HG03575 (cell line): ENCODE data around the gene QSOX1.
"Not testable (repeated sequence)": the region's sequence is repeated elsewhere in the genome, so short reads cannot be mapped to it uniquely, and the experiment has no call there.

Experiments
- ATAC-seq: cut with Tn5 transposase; IDR thresholded peaks from one replicate; pipeline ENCODE4 v1.9.1; 2021; ENCODE audit not compliant: unreplicated experiment, insufficient number of reproducible peaks, low FRiP score; ENCODE audit errors: extremely low read depth

The QSOX1 gene

DNA sequence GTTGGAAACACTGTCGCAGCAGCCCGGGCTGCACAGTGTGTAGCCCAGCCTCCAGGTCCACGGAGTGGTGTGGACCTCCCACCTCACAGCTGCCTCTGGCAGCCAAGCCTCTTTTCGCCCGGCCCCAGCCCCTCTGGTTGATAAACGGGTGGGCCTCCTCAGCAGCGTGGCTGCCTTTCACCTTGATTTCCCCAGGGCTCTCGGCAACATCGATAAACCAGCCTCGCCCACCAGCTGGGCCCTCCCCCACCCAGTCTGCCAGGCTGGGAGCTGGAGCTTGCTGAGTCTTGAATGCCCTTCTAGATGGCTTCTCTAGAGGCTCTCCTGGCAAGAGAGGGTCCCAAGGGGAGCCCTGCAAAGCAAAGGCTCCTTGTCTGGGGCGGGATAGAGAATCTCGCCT lies 44.3 kb downstream of the QSOX1 start:
- ATAC-seq, result no peak

DNA sequence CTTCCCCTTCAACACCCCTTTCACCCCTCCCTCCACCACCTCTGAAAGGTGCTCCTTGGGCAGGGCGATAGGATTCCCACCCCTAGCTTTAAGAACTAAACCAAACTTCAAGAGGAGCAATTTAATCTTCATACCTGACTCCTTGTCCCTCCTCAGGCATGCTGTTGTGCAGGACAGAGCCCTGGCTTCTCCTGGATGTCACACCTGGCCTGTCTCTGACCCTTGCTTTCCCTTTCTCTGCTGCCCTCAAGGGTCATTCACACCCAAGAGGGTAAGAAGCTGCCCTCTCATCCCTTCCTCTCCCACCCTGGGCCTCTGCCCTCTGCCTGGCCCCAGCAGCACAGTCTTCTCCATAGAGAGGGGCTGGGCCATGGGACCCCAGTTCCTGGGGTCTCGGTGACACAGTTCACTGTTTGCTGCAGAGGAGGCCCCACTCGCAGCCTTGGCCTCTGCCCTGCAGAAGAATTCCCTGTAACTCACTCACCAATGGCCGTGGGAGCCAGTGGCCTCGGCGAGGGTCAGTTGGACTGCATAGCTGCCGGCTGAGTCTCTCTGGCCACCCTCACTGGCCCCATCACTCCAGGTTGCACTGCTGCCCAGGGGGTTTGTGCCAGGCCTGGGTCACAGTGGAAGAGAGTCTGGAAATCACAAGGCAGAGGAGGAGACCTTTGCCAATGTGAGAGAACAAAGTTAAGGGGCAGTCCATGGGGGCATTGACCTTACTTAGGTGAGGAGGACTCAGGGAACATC lies 47.0 kb downstream of the QSOX1 start:
- ATAC-seq, result no peak

DNA sequence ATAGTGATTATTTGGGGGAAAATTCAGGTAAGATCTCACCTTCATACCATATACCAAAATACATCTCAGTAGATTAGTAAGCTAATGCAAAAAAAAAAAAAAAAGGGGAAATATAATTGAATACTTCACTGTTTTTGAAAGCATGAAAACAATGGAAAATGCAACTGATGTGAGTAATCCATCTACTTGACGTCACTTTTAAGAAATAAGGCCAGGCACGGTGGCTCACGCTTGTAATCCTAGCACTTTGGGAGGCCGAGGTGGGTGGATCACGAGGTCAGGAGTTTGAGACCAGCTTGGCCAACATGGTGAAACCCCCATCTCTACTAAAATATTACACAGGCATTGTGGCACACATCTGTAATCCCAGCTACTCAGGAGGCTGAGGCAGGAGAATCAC lies 47.9 kb downstream of the QSOX1 start:
- ATAC-seq, result not testable (repeated sequence)

DNA sequence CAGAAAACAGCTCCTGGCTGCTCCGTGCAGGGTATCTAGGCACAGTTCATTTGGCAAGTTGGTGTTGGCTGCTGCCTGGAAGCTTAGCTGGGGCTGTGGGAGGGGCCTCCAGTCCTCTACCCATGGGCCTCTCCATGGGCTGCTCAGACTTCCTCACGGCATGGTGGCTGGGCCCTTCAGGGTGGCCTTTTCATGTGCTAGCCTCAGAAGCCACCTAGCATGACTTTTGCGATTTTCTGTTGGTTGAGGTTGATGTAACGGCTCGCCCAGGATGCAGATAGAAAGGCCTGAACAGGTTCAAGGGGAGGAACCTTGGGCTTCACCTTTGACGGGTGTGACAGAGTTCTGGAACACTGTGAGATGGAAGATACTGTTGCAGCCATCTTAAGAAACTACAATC lies 49.6 kb downstream of the QSOX1 start:
- ATAC-seq, result no peak

DNA sequence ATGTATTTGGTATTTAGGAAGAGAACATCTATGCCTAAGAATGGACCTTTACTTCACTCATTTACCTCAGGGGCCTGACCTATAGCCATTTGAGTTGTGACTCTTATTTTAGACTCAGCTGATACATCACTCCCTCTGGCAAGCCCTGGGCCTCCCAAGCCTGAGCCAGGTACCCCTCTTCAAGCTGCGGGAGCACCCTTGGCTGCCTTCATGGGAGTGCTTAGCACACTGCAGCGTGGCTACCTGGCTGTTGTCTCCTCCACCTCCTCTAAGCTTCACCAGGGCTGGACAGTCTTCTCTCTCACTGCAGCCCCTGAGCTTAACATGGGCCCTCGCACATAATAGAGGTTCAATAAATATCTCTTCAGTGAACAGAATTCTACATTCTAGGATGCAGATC lies 51.9 kb downstream of the QSOX1 start:
- ATAC-seq, result no peak

DNA sequence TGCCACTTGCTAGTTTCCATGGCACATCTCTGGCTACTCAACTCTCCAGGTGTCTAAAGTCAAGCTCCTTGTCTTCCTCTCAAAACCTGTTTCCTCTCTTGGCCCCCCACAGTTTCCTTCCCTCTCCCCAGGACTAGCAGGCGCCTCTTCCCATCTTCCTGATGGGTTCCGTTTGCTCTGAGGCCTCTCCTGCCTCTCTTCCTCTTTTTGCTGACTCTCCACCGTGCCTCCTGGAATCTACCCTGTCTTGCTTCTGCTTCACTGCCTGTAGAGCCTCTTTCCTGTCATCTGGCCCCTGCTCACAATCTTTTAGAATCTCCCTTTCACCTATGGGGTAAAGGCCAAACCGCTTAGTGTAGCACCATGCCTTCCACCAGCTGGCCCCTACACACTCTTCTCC lies 53.6 kb downstream of the QSOX1 start:
- no peak for ATAC-seq

DNA sequence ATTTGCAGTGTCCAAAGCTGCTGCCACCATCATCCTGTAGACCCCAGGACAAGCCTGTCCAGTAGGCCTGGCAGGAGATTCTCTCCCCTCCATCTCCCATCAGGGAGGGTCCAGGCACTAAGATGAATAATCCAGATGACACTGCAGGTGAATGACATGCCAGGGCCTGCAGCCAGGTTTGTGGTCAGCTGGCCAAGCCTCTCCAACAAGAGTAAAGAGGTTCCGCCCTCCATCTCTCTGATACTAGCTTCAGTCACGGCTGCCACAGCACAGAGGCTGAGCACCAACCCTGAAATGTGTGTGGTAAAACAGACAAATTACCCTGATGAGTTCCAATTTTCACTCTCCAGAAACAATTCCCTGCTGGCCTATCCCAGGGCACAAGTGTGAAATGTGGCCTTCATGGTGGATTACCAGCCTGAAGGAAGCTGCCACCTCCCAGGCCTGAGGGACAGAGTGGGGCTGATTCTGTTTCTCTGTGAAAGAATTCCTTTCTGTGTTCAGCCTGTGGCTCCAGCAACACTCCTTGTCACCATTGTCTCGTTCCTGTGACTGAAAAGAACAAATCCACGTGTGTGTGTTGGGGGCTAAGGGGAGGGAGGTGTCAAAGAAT lies 55.4 kb downstream of the QSOX1 start:
- ATAC-seq, result no peak

DNA sequence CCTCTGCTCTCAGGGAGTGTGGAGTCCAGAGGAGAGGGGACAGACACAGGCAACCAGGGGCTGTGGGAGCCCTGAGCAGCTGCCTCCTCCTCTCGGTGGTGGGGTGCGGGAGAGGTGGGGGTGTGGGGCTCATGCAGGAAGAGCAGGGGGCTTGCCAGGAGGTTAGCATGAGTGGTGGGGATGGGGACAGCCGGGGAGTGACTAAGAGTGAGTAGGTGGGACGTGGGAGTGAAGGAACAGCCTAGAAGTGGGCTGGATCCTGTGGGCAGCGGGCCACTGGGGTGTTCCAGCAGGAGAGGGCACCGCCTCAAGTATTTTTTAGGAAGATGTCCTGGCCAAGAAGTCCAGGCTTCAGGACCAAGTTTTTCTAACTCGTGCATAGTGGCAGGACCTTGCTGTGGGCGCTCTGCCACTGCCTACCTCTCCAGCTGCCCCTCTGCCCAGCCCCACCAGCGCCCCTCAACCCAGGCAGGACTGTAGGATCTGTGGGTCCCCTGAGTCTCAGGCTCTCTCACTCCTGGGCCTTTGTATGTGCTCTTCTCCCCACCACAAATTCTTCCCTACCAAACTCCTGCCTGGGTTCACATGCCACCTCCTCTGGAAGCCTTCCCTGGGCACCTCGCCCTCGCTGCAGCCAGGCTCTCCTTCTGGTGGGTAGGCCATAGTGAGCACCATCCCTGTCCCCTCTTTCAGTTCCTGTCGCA lies 56.6 kb downstream of the QSOX1 start:
- ATAC-seq, result no peak

DNA sequence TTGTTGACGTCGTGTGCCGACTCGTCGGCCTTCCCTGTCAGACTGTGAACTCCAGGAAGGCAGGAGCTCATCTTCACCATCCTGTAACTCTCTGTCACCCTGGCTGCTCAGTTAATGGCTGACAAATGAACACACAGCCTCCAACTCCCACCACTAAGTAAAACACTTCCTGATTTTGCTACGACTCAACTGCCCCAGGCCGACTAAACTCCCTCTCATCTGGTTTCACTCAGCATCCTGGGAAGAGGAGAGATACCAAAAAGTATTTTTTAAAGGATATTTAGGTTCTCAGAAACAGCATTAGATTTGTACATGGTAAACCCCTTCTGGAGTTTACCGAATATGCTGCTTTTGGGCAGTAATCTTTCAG lies 57.2 kb downstream of the QSOX1 start:
- ATAC-seq, result no peak

DNA sequence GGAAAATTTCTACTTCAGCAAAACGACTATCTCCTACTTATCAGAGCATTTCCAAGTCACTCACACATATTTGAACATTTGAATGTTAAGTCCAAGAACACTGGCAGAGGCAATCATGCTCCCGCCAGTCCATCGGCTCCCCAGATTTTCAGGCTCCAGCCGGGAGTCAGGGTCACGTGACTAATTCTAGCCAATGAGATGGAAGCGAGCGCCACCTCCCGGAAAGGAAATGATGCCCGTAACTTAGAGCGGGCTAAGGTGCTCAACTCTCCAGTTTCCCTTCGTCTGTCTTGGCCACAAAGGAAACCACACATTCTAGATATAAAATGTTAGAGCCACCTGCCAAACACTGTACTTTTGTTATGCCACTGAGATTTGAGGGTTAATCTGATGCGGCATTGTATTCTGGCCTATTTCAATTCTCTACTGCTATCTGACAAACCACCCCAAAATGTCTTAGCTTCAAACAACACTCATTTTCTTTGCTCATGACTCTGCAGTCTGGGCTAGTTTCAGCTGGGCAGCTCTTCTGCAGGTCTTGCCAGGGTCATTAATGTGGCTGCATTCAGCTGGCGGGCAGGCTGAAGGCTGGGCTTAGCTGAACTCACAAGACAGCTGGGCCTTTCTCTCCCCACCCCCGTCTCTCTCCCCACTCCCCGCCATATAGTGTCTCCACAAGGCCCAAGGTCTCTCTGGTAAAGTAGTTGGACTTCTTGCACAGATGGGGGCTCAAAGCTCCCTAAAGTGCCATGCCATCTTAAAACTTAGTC lies 58.9 kb downstream of the QSOX1 start:
- ATAC-seq, result no peak

DNA sequence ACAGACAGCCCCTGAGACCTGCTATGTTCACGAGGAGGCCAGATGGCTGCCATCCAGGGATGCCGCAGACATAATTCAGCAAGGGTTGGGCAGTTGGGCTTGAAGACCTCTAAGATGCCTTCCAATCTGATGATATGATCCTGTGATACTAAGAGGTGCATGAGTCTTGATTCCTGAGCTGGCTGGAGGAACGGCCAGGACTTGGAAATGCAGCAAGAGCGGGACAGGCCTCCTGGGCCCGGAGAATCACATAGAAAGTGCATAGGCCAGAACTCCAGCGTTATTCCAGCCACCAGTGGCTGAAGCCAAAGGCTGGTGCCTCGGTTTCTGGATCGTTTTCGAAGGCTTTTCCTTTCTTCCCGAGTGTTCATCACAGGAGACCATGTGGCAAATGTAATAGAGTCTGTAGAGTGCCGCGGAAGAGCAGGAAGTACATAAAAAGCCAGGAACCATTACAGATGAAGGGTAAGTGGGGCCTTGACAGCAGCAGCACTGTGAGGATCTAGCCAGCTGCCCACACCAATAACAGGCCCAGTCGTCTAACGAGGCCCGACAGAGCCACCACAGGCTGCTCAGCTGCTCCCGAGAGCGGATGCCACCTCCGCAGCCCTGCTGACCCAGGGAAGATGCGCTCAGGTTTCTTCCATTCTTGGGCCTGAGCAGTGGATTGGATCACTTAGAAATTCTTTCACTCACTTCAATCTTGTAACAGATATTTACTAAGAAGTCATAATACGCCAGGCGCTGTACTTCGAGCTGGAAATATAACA lies 61.4 kb downstream of the QSOX1 start:
- ATAC-seq, result no peak

DNA sequence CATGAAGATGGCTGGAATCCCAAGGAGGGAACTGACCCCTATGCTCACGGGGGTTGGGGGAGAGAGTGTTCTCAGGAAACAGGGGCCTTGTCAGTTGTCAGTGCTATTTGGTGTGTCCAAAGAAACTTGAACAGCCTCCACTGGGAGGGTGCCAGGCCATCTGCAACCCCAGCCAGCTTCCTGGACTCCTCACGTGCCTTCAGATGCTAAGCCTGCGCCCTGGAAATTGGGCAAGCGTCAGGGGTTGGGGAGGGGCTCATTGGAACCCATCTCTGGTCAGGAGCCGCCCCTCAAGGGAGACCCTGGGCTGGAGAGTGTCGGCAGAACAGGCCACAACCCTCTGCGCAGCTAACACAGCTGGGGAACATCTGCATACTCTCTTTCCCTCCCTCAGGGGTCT lies 62.3 kb downstream of the QSOX1 start:
- ATAC-seq, result no peak

DNA sequence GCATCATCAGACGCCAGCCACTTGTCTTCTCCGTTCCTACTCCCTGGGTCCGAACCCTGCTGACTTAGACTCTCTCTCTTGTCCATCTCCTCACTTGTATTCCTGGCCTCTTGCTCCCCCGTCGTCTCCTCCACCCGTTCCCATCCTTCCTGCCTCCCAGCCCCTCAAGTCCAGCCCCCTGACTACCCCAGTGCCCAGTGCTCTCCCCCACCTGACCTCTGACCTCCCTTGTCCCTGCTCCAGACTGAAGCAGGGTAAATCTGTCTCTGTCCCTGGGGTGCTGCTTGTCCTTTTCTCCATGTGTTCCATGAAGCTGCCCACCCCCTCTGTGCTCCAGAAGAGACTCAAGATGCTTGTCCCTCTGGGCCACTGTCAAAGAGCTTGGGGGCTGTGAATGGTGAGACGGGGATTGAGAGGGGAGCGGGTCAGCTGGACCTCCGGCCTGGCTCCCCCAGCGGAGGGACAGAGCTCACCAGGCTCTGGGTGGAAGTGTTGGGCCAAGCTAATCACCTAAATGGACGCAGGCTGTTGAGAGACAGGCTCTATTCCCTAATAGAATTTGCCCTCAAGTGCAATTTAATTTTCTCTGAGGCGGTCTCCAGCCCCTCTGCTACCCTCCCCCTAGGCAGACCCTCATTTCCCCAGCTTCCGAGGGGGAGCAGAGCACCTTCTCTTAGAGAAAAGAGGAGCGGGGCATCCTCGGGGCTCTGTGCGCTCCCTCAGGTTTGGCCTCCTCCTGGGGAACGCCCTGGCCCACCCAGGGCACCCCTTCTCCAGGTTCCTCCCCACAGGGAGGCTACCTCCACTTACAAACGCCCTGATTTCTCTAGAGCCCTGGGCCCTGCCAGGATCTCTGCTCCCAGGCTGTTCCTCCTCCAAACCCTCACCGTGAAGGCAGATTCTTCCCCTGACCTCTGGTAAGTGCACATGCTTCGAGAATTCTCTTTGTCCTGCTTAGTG lies 64.4 kb downstream of the QSOX1 start:
- ATAC-seq, result no peak

DNA sequence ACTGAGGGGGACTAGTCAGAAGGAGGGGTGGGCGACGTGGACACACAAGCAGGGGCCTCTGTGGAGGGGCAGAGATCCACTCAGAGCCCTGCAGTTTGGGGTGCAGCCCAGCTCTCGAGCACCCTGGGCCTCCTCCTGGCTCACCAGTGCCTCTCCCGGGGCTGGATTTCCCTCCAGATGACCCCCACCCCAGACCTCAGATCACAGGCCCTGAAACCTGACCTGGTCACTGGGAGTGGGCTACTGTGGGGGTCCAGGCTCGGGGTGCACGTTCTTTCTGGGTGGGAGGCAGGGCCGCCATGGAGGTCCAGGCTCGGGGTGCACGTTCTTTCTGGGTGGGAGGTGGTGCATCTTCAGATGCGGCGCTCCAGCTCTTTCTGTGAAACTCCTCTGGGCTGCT lies 65.1 kb downstream of the QSOX1 start:
- no peak for ATAC-seq

DNA sequence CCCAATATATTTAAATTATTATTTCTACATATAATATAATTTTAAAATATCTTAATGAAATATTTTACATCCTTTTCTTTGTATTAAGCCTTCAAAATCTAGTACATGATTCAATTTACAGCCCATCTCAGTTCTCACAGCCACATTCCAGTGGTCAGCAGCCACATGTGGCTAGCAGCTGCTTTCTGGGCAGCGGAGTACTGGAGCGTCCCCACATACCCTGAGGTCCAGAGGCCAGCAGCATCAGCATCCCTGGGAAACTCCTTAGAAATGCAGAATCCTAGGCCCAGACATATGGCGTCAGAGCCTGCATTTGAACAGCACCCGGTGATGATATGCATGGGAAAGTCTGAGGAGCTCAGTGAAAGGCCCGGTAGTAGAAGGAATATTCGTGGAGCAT lies 66.8 kb downstream of the QSOX1 start:
- ATAC-seq, result no peak

DNA sequence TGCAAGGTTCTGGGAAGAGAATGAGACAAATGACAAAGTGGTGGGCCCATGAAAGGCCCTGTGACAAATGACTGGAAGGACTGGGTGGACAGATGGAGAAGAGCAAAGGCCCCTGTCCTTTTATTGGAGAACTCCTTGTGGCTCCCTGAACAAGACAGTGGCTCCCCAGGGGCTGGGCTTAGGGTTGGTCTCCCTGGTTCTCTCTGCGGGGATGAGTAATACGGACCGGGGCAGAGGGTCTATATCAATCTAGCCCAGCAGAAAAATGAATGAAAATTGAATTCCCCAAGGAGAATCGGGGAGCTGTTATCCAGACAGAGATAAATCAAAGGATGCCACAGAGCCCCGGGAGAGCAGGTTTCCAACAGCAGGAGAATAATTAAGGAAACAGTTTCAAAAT lies 70.2 kb downstream of the QSOX1 start:
- ATAC-seq, result no peak

DNA sequence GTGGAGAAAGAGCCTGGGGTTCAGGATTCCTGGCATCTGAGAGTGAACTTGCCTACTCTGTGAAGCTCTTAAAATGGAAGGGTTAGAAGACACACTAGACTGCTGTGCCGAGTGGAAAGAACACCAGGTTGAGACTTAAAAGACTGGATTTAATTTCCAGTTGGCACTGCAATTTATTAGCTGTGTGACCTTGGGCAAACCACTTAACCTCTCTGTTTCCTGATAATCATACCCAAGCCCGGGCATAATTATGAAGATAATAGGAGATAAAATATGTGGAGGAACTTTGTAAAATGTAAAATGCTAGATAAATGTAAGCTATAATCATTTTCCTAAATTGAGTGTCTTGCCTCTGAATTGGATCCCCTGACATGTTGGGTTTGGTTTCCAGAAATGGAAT lies 70.7 kb downstream of the QSOX1 start:
- no peak for ATAC-seq
